SK-N-SH (cell line): ENCODE data around the gene VWA3A. TPM values are rescaled to one million over a fixed set of nuclear protein-coding genes. Genes with fewer than 3 reads are reported as not detected.

Experiments
- CTCF ChIA-PET: fragments of 300-600, 350-600 bp; formaldehyde crosslinking; extraction: SDS; loops from one replicate; lab custom pipeline; 2021; lab: Yijun Ruan, JAX
- POLR2A ChIA-PET: fragments of 350-600 bp; sonication (Branson Sonifier 250); formaldehyde crosslinking; extraction: SDS; loops from one replicate; lab custom pipeline; 2020; ENCODE audit warnings: antibody characterized with exemption, inconsistent platforms; lab: Yijun Ruan, JAX
- DNase-seq: peaks from one replicate; pipeline ENCODE4 v3.0.0; 2012
- H2AFZ ChIP-seq: fragments of 200-600 bp; sonication (generic); 2 replicates; pipeline ENCODE4 v1.8.1; 2016; ENCODE audit warnings: antibody characterized with exemption, mild to moderate bottlenecking, low read depth
- H3F3A ChIP-seq: fragments of 200-600 bp; sonication (generic); replicated peaks from 2 replicates; pipeline ENCODE3; 2016; ENCODE audit warnings: antibody characterized with exemption, mild to moderate bottlenecking; ENCODE audit not compliant: insufficient read depth
- H3K27ac ChIP-seq, 2 experiments: fragments of 200-500 bp in 1 of 2; fragments of 200-600 bp in 1 of 2; sonication (Bioruptor generic) in 1 of 2; sonication (generic), shearing (Covaris generic) in 1 of 2; 2 replicates each; pipeline versions ENCODE4 v1.5.1 to v1.6.1; 2014 to 2016; ENCODE audit warnings: low read depth in 2 of 2, inconsistent platforms in 1 of 2, low read length in 1 of 2, mild to moderate bottlenecking in 1 of 2, mixed read lengths in 1 of 2
- H3K27me3 ChIP-seq: fragments of 200-600 bp; sonication (generic), shearing (Covaris generic); 2 replicates; pipeline ENCODE4 v1.6.1; 2016; ENCODE audit warnings: mixed run types; ENCODE audit not compliant: insufficient read depth
- H3K36me3 ChIP-seq, 2 experiments: fragments of 200-500 bp in 1 of 2; fragments of 200-600 bp in 1 of 2; sonication (Bioruptor generic) in 1 of 2; sonication (generic) in 1 of 2; replicated peaks in 1 of 2; 2 replicates each; pipeline versions ENCODE3 to v1.5.1; 2014 to 2016; ENCODE audit warnings: low read length in 1 of 2, mild to moderate bottlenecking in 1 of 2; ENCODE audit not compliant: insufficient read depth in 2 of 2, control insufficient read depth in 1 of 2
- H3K4me1 ChIP-seq, 2 experiments: fragments of 200-500 bp in 1 of 2; fragments of 200-600 bp in 1 of 2; sonication (Bioruptor generic) in 1 of 2; sonication (generic), shearing (Covaris generic) in 1 of 2; 2 replicates each; pipeline versions ENCODE4 v1.5.1 to v1.6.1; 2014 to 2016; ENCODE audit warnings: low read depth in 1 of 2, low read length in 1 of 2, mixed run types in 1 of 2; ENCODE audit not compliant: insufficient read depth in 2 of 2, control insufficient read depth in 1 of 2
- H3K4me2 ChIP-seq: fragments of 200-600 bp; sonication (generic), shearing (Covaris generic); 2 replicates; pipeline ENCODE4 v1.6.1; 2017; ENCODE audit warnings: mixed run types
- H3K4me3 ChIP-seq, 2 experiments: fragments of 200-500 bp in 1 of 2; fragments of 200-600 bp in 1 of 2; sonication (Bioruptor generic) in 1 of 2; sonication (generic), shearing (Covaris generic) in 1 of 2; 2 replicates each; pipeline versions ENCODE4 v1.5.1 to v1.8.1; 2014 to 2016; ENCODE audit warnings: low read depth in 2 of 2, inconsistent platforms in 1 of 2, low read length in 1 of 2, mild to moderate bottlenecking in 1 of 2, mixed read lengths in 1 of 2, moderate library complexity in 1 of 2
- H3K79me2 ChIP-seq: fragments of 200-600 bp; sonication (generic); 2 replicates; pipeline ENCODE4 v1.8.1; 2017; ENCODE audit warnings: mild to moderate bottlenecking; ENCODE audit not compliant: insufficient read depth
- H3K9ac ChIP-seq: fragments of 200-600 bp; sonication (generic); 2 replicates; pipeline ENCODE4 v1.6.1; 2017; ENCODE audit warnings: mixed run types
- H3K9me2 ChIP-seq: fragments of 200-600 bp; sonication (generic); 2 replicates; pipeline ENCODE4 v1.6.1; 2017; ENCODE audit warnings: mixed run types
- H3K9me3 ChIP-seq: fragments of 200-600 bp; sonication (generic); 2 replicates; pipeline ENCODE4 v1.6.1; 2017; ENCODE audit warnings: mixed run types, mild to moderate bottlenecking, moderate library complexity
- H4K20me1 ChIP-seq: fragments of 200-600 bp; sonication (generic); 2 replicates; pipeline ENCODE4 v1.6.1; 2017; ENCODE audit warnings: mild to moderate bottlenecking, mixed run types; ENCODE audit not compliant: insufficient read depth
- EP300 ChIP-seq, 2 experiments: IDR thresholded peaks; 2 replicates each; pipeline versions ENCODE4 v1.4.0 to v1.6.1; 2012; ENCODE audit warnings: borderline replicate concordance in 1 of 2, low read depth in 1 of 2, low read length in 1 of 2
- EZH2phosphoT487 ChIP-seq: fragments of 200-600 bp; sonication (generic); IDR thresholded peaks from 2 replicates; pipeline ENCODE4 v1.6.1; 2017; ENCODE audit warnings: low read depth, mixed run types, mild to moderate bottlenecking, antibody characterized with exemption, moderate library complexity, borderline replicate concordance
- FOSL2 ChIP-seq: IDR thresholded peaks from 2 replicates; pipeline ENCODE4 v1.4.0; 2012; ENCODE audit warnings: low read depth, mild to moderate bottlenecking, moderate library complexity, borderline replicate concordance
- FOXJ3 ChIP-seq: sonication (generic); formaldehyde crosslinking; IDR thresholded peaks from 2 replicates; pipeline ENCODE4 v1.5.1; 2020; ENCODE audit warnings: mild to moderate bottlenecking, missing genetic modification reagents
- GATA2 ChIP-seq: sonication (generic); formaldehyde crosslinking; IDR thresholded peaks from 2 replicates; pipeline ENCODE4 v1.5.0; 2020; ENCODE audit warnings: mild to moderate bottlenecking, missing genetic modification reagents
- MEF2A ChIP-seq: IDR thresholded peaks from 2 replicates; pipeline ENCODE4 v1.4.0; 2012; ENCODE audit warnings: low read depth, borderline replicate concordance
- MXI1 ChIP-seq: IDR thresholded peaks from 2 replicates; pipeline ENCODE4 v1.6.1; 2012; ENCODE audit warnings: mild to moderate bottlenecking, low read depth, low read length, improper control_type of control experiment
- RFX5 ChIP-seq: IDR thresholded peaks from 2 replicates; pipeline ENCODE4 v1.6.1; 2012; ENCODE audit warnings: mild to moderate bottlenecking, improper control_type of control experiment, low read length
- RXRA ChIP-seq: IDR thresholded peaks from 2 replicates; pipeline ENCODE4 v1.4.0; 2012; ENCODE audit warnings: low read depth, mild to moderate bottlenecking, borderline replicate concordance
- SMC3 ChIP-seq: IDR thresholded peaks from 2 replicates; pipeline ENCODE4 v1.6.1; 2012; ENCODE audit warnings: low read depth, low read length, improper control_type of control experiment
- TAF1 ChIP-seq: IDR thresholded peaks from 2 replicates; pipeline ENCODE4 v1.6.1; 2012; ENCODE audit warnings: low read depth, mild to moderate bottlenecking, low read length, moderate library complexity, borderline replicate concordance
- WGBS: methylation state at CpG from one replicate; pipeline ENCODE4 v1.1.6; 2017; ENCODE audit warnings: low lambda C conversion rate; 5-methylcytosine and 5-hydroxymethylcytosine counted together
- polyA plus RNA-seq, 3 experiments: library from polyadenylated mRNA; depleted of rRNA; stranded (reverse); fragments of >200 nt; gene quantifications; 2 replicates each; pipeline ENCODE4 v1.2.3, GENCODE V29; 2012
- TF ChIP-seq, protein P1 (sequence below): fragments of 200-600 bp; sonication (generic); IDR thresholded peaks from 2 replicates; pipeline ENCODE4 v1.6.1; 2017; ENCODE audit warnings: antibody characterized with exemption, mild to moderate bottlenecking, moderate library complexity
- TF ChIP-seq, protein P2 (sequence below): fragments of 150-350 bp; IDR thresholded peaks from 2 replicates; pipeline ENCODE4 v1.6.1; 2016; ENCODE audit warnings: mild to moderate bottlenecking, low read depth, low read length
- TF ChIP-seq, protein P3 (sequence below): IDR thresholded peaks from 2 replicates; pipeline ENCODE4 v1.4.0; 2012; ENCODE audit warnings: low read depth, borderline replicate concordance
- TF ChIP-seq, protein P4 (sequence below): IDR thresholded peaks from 2 replicates; pipeline ENCODE4; 2012
- TF ChIP-seq, protein P5 (sequence below): IDR thresholded peaks from 2 replicates; pipeline ENCODE4 v1.6.1; 2012; ENCODE audit warnings: mild to moderate bottlenecking, low read depth, low read length, moderate library complexity

Gene VWA3A
- polyA plus RNA-seq, 1 of the 3 experiments (the other 2 are of a cell fraction), result not detected

DNA sequence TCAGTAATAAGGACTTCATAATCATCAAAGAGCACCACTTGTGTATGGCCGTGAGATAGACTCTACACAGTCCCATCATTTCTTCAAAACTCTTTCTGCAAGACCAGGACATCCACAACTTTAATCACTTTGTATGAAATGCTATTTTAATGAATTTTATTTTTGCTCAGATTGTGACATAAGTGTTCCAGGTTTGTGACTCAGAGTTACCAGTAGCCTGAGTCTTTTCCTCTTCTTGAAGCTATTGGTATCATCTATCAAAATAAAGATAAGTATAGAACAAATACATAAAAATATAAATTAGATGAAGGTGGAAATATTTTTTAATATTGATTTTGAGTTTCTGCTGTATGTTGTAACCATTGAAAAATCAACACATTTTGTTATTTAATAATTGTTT is 16.6 kb upstream of the VWA3A start:
- ChIA-PET POLR2A (no interaction called here), CTCF (interaction anchor here (0.5 to 6.0 kb wide), 7 partner anchors 9 to 1422 kb away, joined by 3 to 209 read pairs (median 4); partner anchors contain the start of gene PDZD9)
- no peaks in the 10 kb centered on the region for H3K9me3 ChIP-seq
- no peaks in the 10 kb centered on the region for H3K27me3 ChIP-seq
- H4K20me1 ChIP-seq, result no peaks in the 10 kb centered on the region; the same call in 1 of the 2 replicates
- H3K9me2 ChIP-seq, result no peaks in the 10 kb centered on the region
- WGBS, result 100% methylated on average over 1 of the region's 1 CpG
- H3K4me3 ChIP-seq, result no peak overlapping the region
- H3K79me2 ChIP-seq, result peaks cover 11% of the 10 kb centered on the region
- peaks cover 0 to 22% of the 10 kb centered on the region in 2 experiments for H3K36me3 ChIP-seq
- no peak overlapping the region for H3K9ac ChIP-seq
- H2AFZ ChIP-seq, result no peak overlapping the region
- H3K4me2 ChIP-seq, result no peak overlapping the region
- peaks cover 0 to 6% of the 10 kb centered on the region in 2 experiments; a peak in 1 of 4 replicates for H3K4me1 ChIP-seq
- no peak for DNase-seq
- no peak overlapping the region for H3K27ac ChIP-seq
- no peaks in the 10 kb centered on the region for H3F3A ChIP-seq
- no peak for TF ChIP-seq EZH2phosphoT487

DNA sequence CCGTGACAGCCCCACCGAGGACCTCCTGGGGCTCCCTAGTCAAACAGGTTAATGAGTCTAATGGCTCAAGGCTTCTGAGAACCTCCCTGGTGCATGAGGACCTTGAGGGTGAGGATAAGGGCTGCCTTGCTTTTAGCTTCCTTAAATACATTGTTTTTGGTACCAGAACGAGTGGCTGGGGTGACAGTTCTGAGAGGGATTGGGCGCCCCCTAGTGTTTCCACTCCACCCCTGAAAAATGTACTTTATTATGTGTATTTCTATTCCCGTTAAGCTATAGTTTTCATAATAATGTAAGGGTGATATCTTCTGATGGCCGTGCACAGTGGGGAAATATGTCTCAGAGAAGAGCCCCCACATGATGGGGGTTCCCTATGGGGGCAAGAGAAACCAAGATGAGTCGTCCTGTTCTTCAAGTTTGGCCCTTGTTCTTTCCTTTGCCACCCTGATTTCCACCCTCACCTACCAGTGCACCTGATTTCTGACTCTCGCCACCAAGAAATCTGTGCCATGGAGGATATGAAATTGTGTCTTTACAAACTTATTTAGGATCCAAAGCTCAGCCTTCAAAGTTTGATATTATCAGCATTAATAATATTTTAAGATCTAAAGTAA is 14.5 kb upstream of the VWA3A start:
- Histone ChIP-seq H3K27me3 (no peaks in the 10 kb centered on the region), H3F3A (no peaks in the 10 kb centered on the region), H3K4me3 (no peak overlapping the region; a peak in 1 of 4 replicates), H3K9ac (no peak overlapping the region), H3K27ac (no peak overlapping the region), H3K79me2 (0 out of 2 replicates have a peak, but pooled peaks cover 4% of the 10 kb centered on the region), H4K20me1 (no peaks in the 10 kb centered on the region), H3K9me3 (no peaks in the 10 kb centered on the region), H2AFZ (no peak overlapping the region), H3K9me2 (no peaks in the 10 kb centered on the region), H3K4me1 (no peaks in the 10 kb centered on the region), H3K36me3 (peaks cover 0 to 24% of the 10 kb centered on the region in 2 experiments), H3K4me2 (no peak overlapping the region)
- 42% methylated on average over 8 of the region's 8 CpGs for WGBS
- CTCF ChIA-PET, result interaction anchor here (0.6 to 6.0 kb wide), 59 partner anchors 9 to 474 kb away, joined by 3 to 209 read pairs (median 5); partner anchors contain the start of genes MOSMO, PDZD9, POLR3E and SDR42E2
- POLR2A ChIA-PET, result interaction anchor here (0.8 to 1.1 kb wide), 3 partner anchors 10 to 70 kb away, joined by 3 to 7 read pairs (median 5); partner anchors contain the start of gene MOSMO
- DNase-seq, result peak; percentile 69
- TF ChIP-seq, protein P1, sequence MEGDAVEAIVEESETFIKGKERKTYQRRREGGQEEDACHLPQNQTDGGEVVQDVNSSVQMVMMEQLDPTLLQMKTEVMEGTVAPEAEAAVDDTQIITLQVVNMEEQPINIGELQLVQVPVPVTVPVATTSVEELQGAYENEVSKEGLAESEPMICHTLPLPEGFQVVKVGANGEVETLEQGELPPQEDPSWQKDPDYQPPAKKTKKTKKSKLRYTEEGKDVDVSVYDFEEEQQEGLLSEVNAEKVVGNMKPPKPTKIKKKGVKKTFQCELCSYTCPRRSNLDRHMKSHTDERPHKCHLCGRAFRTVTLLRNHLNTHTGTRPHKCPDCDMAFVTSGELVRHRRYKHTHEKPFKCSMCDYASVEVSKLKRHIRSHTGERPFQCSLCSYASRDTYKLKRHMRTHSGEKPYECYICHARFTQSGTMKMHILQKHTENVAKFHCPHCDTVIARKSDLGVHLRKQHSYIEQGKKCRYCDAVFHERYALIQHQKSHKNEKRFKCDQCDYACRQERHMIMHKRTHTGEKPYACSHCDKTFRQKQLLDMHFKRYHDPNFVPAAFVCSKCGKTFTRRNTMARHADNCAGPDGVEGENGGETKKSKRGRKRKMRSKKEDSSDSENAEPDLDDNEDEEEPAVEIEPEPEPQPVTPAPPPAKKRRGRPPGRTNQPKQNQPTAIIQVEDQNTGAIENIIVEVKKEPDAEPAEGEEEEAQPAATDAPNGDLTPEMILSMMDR, result peak; percentile 94
- TF ChIP-seq, protein P2, sequence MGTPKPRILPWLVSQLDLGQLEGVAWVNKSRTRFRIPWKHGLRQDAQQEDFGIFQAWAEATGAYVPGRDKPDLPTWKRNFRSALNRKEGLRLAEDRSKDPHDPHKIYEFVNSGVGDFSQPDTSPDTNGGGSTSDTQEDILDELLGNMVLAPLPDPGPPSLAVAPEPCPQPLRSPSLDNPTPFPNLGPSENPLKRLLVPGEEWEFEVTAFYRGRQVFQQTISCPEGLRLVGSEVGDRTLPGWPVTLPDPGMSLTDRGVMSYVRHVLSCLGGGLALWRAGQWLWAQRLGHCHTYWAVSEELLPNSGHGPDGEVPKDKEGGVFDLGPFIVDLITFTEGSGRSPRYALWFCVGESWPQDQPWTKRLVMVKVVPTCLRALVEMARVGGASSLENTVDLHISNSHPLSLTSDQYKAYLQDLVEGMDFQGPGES, result no peak
- TF ChIP-seq MEF2A (no peak), FOXJ3 (CRISPR knock-in tag) (no peak), MXI1 (0 out of 2 replicates have a peak, but pooled peaks have one; percentile 26), RXRA (0 out of 2 replicates have a peak, but pooled peaks have one; percentile 7), GATA2 (CRISPR knock-in tag) (no peak), EZH2phosphoT487 (no peak), SMC3 (peak; percentile 74), FOSL2 (no peak), EP300 (IDR thresholded peaks at IDR 0.05; ENCODE audit: borderline replicate concordance in 1 of 2, low read depth in 1 of 2, low read length in 1 of 2) (no peak), TAF1 (no peak), RFX5 (no peak)
- TF ChIP-seq, protein P3, sequence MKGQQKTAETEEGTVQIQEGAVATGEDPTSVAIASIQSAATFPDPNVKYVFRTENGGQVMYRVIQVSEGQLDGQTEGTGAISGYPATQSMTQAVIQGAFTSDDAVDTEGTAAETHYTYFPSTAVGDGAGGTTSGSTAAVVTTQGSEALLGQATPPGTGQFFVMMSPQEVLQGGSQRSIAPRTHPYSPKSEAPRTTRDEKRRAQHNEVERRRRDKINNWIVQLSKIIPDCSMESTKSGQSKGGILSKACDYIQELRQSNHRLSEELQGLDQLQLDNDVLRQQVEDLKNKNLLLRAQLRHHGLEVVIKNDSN, result no peak
- TF ChIP-seq, protein P4, sequence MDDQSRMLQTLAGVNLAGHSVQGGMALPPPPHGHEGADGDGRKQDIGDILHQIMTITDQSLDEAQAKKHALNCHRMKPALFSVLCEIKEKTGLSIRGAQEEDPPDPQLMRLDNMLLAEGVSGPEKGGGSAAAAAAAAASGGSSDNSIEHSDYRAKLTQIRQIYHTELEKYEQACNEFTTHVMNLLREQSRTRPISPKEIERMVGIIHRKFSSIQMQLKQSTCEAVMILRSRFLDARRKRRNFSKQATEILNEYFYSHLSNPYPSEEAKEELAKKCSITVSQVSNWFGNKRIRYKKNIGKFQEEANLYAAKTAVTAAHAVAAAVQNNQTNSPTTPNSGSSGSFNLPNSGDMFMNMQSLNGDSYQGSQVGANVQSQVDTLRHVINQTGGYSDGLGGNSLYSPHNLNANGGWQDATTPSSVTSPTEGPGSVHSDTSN, result no peak
- TF ChIP-seq, protein P5, sequence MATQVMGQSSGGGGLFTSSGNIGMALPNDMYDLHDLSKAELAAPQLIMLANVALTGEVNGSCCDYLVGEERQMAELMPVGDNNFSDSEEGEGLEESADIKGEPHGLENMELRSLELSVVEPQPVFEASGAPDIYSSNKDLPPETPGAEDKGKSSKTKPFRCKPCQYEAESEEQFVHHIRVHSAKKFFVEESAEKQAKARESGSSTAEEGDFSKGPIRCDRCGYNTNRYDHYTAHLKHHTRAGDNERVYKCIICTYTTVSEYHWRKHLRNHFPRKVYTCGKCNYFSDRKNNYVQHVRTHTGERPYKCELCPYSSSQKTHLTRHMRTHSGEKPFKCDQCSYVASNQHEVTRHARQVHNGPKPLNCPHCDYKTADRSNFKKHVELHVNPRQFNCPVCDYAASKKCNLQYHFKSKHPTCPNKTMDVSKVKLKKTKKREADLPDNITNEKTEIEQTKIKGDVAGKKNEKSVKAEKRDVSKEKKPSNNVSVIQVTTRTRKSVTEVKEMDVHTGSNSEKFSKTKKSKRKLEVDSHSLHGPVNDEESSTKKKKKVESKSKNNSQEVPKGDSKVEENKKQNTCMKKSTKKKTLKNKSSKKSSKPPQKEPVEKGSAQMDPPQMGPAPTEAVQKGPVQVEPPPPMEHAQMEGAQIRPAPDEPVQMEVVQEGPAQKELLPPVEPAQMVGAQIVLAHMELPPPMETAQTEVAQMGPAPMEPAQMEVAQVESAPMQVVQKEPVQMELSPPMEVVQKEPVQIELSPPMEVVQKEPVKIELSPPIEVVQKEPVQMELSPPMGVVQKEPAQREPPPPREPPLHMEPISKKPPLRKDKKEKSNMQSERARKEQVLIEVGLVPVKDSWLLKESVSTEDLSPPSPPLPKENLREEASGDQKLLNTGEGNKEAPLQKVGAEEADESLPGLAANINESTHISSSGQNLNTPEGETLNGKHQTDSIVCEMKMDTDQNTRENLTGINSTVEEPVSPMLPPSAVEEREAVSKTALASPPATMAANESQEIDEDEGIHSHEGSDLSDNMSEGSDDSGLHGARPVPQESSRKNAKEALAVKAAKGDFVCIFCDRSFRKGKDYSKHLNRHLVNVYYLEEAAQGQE, result no peak
